ENCODE results near the gene DEPP1.

GRCh38 chr10:44959247-44960087 lies 19.1 kb downstream of the DEPP1 start, which contains the start of gene RASSF4:
- TF ChIP-seq, protein P1, sequence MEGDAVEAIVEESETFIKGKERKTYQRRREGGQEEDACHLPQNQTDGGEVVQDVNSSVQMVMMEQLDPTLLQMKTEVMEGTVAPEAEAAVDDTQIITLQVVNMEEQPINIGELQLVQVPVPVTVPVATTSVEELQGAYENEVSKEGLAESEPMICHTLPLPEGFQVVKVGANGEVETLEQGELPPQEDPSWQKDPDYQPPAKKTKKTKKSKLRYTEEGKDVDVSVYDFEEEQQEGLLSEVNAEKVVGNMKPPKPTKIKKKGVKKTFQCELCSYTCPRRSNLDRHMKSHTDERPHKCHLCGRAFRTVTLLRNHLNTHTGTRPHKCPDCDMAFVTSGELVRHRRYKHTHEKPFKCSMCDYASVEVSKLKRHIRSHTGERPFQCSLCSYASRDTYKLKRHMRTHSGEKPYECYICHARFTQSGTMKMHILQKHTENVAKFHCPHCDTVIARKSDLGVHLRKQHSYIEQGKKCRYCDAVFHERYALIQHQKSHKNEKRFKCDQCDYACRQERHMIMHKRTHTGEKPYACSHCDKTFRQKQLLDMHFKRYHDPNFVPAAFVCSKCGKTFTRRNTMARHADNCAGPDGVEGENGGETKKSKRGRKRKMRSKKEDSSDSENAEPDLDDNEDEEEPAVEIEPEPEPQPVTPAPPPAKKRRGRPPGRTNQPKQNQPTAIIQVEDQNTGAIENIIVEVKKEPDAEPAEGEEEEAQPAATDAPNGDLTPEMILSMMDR (IDR thresholded peaks at IDR 0.05; ENCODE audit: insufficient read depth, low read length, poor library complexity, severe bottlenecking): no peak
- no peak for TF ChIP-seq EZH2phosphoT487 (conservative IDR thresholded peaks at IDR 0.05; ENCODE audit: low read length)

Data from SU-DHL-6 (cell line).